ENCODE measurements around the gene MLF2. TPM values are rescaled to one million over a fixed set of nuclear protein-coding genes. Genes with fewer than 3 reads are reported as not detected.
"Not testable (repeated sequence)": the region's sequence is repeated elsewhere in the genome, so short reads cannot be mapped to it uniquely, and the experiment has no call there.

MLF2 gene
- total and polyA plus RNA-seq, 2 donors: 69.5 to 131 TPM

DNA sequence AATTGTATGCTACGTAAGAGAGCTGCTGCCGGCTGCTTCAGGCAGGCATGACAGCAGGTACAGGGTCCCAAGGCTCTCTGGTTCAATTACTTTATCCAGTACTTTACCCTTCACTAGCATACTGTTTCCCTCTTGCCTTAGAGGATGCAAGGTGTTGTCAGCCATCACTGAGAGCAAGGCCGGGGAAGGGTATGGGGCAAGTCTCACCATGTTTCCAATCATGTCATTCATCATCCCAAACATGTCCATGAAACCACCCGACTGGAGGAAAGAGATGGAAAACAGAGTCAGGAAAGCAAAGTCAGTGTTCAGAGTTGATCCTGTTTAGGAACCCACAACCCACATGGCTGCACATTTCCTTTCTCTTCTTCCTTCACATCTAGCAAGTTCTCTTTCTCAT lies 2.4 kb downstream of the MLF2 start:
- DNase-seq (ENCODE audit: low read depth in 6 of 9, low spot score in 9 of 9): no peak
- Histone ChIP-seq H3K27me3 (ENCODE audit: control insufficient read depth in 2 of 2, insufficient read depth in 1 of 2, low read length in 1 of 2) (no peaks in the 10 kb centered on the region), H3K4me1 (ENCODE audit: control insufficient read depth in 2 of 2, insufficient read depth in 2 of 2, low read length in 2 of 2) (peaks cover 9 to 30% of the 10 kb centered on the region in 2 donors), H3K9me3 (ENCODE audit: control insufficient read depth in 2 of 2, insufficient read depth in 1 of 2, low read length in 1 of 2) (no peaks in the 10 kb centered on the region), H3K27ac (ENCODE audit: low read depth in 1 of 2, low read length in 1 of 2) (no peak overlapping the region), H3K4me3 (ENCODE audit: low read length in 2 of 2) (no peak overlapping the region), H3K36me3 (ENCODE audit: control insufficient read depth in 2 of 2, insufficient read depth in 2 of 2, low read length in 1 of 2) (peaks cover 48 to 60% of the 10 kb centered on the region in 2 donors)
- WGBS: 94% methylated on average over 4 of the region's 4 CpGs

GRCh38 chr12:6748761-6749160 lies 4.2 kb downstream of the MLF2 start:
- DNase-seq (ENCODE audit: low read depth in 6 of 9, low spot score in 9 of 9): no peak
- H3K27me3 ChIP-seq (ENCODE audit: control insufficient read depth in 2 of 2, insufficient read depth in 1 of 2, low read length in 1 of 2): no peaks in the 10 kb centered on the region
- no peak overlapping the region for H3K27ac ChIP-seq (ENCODE audit: low read depth in 1 of 2, low read length in 1 of 2)
- no peaks in the 10 kb centered on the region for H3K9me3 ChIP-seq (ENCODE audit: control insufficient read depth in 2 of 2, insufficient read depth in 1 of 2, low read length in 1 of 2)
- peaks cover 48 to 63% of the 10 kb centered on the region in 2 donors for H3K36me3 ChIP-seq (ENCODE audit: control insufficient read depth in 2 of 2, insufficient read depth in 2 of 2, low read length in 1 of 2)
- no peak overlapping the region for H3K4me3 ChIP-seq (ENCODE audit: low read length in 2 of 2)
- WGBS: 98% methylated on average over 28 of the region's 28 CpGs
- H3K4me1 ChIP-seq (ENCODE audit: control insufficient read depth in 2 of 2, insufficient read depth in 2 of 2, low read length in 2 of 2): peaks cover 7 to 35% of the 10 kb centered on the region in 2 donors

DNA sequence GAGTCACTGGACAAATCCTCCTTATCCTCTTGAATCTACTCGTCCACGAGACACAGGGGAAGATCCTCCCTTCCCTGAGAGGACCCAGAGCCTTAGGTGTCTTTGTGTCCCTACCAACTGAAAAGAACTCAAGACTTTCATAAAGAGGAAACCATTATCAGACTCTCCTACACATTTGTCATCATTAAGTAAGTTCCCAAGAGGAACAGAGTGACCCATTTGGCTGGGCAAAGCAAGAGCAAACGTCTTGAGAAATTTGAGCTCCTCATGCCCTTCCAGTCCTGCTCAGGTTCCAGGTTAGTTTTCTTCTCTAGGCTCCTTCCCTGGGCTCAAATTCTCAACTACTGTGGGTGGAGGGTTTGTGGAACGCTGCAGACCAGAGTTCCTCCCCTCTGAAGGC lies 5.7 kb downstream of the MLF2 start:
- Histone ChIP-seq H3K9me3 (ENCODE audit: control insufficient read depth in 2 of 2, insufficient read depth in 1 of 2, low read length in 1 of 2) (no peaks in the 10 kb centered on the region), H3K4me1 (ENCODE audit: control insufficient read depth in 2 of 2, insufficient read depth in 2 of 2, low read length in 2 of 2) (peaks cover 3 to 24% of the 10 kb centered on the region in 2 donors), H3K27ac (ENCODE audit: low read depth in 1 of 2, low read length in 1 of 2) (no peak overlapping the region), H3K27me3 (ENCODE audit: control insufficient read depth in 2 of 2, insufficient read depth in 1 of 2, low read length in 1 of 2) (no peaks in the 10 kb centered on the region), H3K4me3 (ENCODE audit: low read length in 2 of 2) (no peak overlapping the region), H3K36me3 (ENCODE audit: control insufficient read depth in 2 of 2, insufficient read depth in 2 of 2, low read length in 1 of 2) (peaks cover 48 to 63% of the 10 kb centered on the region in 2 donors)
- DNase-seq (ENCODE audit: low read depth in 6 of 9, low spot score in 9 of 9): no peak
- WGBS: 96% methylated on average over 4 of the region's 4 CpGs

DNA sequence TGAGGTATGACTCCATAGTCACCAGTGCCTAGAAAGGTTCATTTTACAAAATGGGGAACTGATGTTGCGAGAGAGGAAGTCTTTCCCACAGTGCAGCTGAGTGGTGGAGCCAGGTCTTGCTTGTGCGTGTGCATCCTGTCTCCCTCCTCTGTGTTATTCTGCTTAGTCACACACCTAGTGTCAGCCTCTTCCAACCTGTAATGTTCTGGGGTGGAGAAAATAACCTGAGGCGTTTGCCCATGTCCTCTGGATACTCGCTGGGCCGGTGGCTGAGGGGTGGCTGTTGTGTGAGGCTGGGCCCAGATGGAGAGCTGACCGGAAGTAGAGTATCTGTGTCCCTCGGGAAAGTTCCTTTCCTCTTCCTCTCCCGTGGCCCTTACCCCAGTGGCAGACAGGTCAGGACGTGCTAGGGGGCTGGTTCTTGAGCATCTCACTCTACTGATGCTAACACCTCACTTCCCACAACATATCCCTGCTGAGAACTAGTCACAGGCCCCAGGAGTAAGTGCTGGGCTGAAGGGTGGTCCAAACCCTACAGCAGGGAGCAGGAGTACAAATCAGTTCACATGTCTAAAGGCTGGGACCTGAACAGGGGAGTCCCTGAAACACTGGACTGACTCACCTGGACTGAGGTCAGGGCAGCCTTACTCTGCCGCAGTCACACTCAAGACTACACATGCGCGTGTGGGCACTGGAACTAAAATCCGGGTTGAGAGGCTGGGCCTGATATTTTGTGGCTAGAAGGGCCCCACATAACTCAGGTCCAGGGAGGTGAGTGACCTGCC lies 7.0 kb downstream of the MLF2 start:
- peak overlapping the region; percentile 52 to 53 for H3K27ac ChIP-seq (ENCODE audit: low read depth in 1 of 2, low read length in 1 of 2)

GRCh38 chr12:6743300-6743699 lies 9.6 kb downstream of the MLF2 start:
- Histone ChIP-seq H3K36me3 (ENCODE audit: control insufficient read depth in 2 of 2, insufficient read depth in 2 of 2, low read length in 1 of 2) (peaks cover 19 to 28% of the 10 kb centered on the region in 2 donors), H3K4me1 (ENCODE audit: control insufficient read depth in 2 of 2, insufficient read depth in 2 of 2, low read length in 2 of 2) (peaks cover 0 to 17% of the 10 kb centered on the region in 2 donors)
- not testable (repeated sequence) for H3K27ac ChIP-seq (ENCODE audit: low read depth in 1 of 2, low read length in 1 of 2); H3K27me3 ChIP-seq (ENCODE audit: control insufficient read depth in 2 of 2, insufficient read depth in 1 of 2, low read length in 1 of 2); DNase-seq (ENCODE audit: low read depth in 6 of 9, low spot score in 9 of 9); H3K9me3 ChIP-seq (ENCODE audit: control insufficient read depth in 2 of 2, insufficient read depth in 1 of 2, low read length in 1 of 2); H3K4me3 ChIP-seq (ENCODE audit: low read length in 2 of 2)
- 86% methylated on average over 7 of the region's 7 CpGs for WGBS

More for the DNA sequence above, 7.0 kb downstream of the MLF2 start:
- Histone ChIP-seq H3K36me3 (ENCODE audit: control insufficient read depth in 2 of 2, insufficient read depth in 2 of 2, low read length in 1 of 2) (peaks cover 42 to 55% of the 10 kb centered on the region in 2 donors), H3K27me3 (ENCODE audit: control insufficient read depth in 2 of 2, insufficient read depth in 1 of 2, low read length in 1 of 2) (no peaks in the 10 kb centered on the region), H3K4me3 (ENCODE audit: low read length in 2 of 2) (no peak overlapping the region), H3K9me3 (ENCODE audit: control insufficient read depth in 2 of 2, insufficient read depth in 1 of 2, low read length in 1 of 2) (no peaks in the 10 kb centered on the region), H3K4me1 (ENCODE audit: control insufficient read depth in 2 of 2, insufficient read depth in 2 of 2, low read length in 2 of 2) (peaks cover 0 to 17% of the 10 kb centered on the region in 2 donors)
- peak in 1 of 9 donors; percentile 66 for DNase-seq (ENCODE audit: low read depth in 6 of 9, low spot score in 9 of 9)
- 43% methylated on average over 13 of the region's 13 CpGs for WGBS

GRCh38 chr12:6742834-6743233 lies 10.1 kb downstream of the MLF2 start:
- H3K4me1 ChIP-seq (ENCODE audit: control insufficient read depth in 2 of 2, insufficient read depth in 2 of 2, low read length in 2 of 2): peaks cover 0 to 17% of the 10 kb centered on the region in 2 donors
- no peak overlapping the region for H3K4me3 ChIP-seq (ENCODE audit: low read length in 2 of 2)
- H3K27ac ChIP-seq (ENCODE audit: low read depth in 1 of 2, low read length in 1 of 2): no peak overlapping the region
- H3K27me3 ChIP-seq (ENCODE audit: control insufficient read depth in 2 of 2, insufficient read depth in 1 of 2, low read length in 1 of 2): no peaks in the 10 kb centered on the region
- DNase-seq (ENCODE audit: low read depth in 6 of 9, low spot score in 9 of 9): no peak
- H3K9me3 ChIP-seq (ENCODE audit: control insufficient read depth in 2 of 2, insufficient read depth in 1 of 2, low read length in 1 of 2): no peaks in the 10 kb centered on the region
- WGBS: 93% methylated on average over 3 of the region's 3 CpGs
- H3K36me3 ChIP-seq (ENCODE audit: control insufficient read depth in 2 of 2, insufficient read depth in 2 of 2, low read length in 1 of 2): peaks cover 14 to 24% of the 10 kb centered on the region in 2 donors

- H3K27me3 ChIP-seq (ENCODE audit: control insufficient read depth in 2 of 2, insufficient read depth in 1 of 2, low read length in 1 of 2); H3K27ac ChIP-seq (ENCODE audit: low read depth in 1 of 2, low read length in 1 of 2); H3K9me3 ChIP-seq (ENCODE audit: control insufficient read depth in 2 of 2, insufficient read depth in 1 of 2, low read length in 1 of 2); H3K4me3 ChIP-seq (ENCODE audit: low read length in 2 of 2); DNase-seq (ENCODE audit: low read depth in 6 of 9, low spot score in 9 of 9): not testable (repeated sequence)
- H3K36me3 ChIP-seq (ENCODE audit: control insufficient read depth in 2 of 2, insufficient read depth in 2 of 2, low read length in 1 of 2): peaks cover 7 to 16% of the 10 kb centered on the region in 2 donors
- H3K4me1 ChIP-seq (ENCODE audit: control insufficient read depth in 2 of 2, insufficient read depth in 2 of 2, low read length in 2 of 2): peaks cover 0 to 17% of the 10 kb centered on the region in 2 donors
- WGBS: 92% methylated on average over 12 of the region's 12 CpGs
Measured at GRCh38 chr12:6742080-6742479, 10.9 kb downstream of the MLF2 start.

DNA sequence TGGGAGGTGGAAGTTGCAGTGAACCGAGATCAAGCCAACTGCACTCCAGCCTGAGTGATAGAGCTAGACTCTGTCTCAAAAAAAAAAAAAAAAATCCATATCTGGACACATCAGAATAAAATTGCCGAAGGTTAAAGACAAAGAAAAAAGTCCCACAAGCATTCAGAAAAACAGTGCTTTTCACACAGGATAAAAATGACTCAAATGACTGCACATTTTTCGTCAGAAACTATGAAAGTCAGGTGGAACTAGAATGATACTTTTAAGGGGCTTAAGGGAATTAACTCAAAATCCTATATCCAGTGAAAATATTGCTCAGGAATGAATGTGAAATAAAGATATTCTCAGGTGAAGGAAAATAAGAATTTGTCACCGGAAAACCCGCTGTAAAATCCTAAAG lies 16.2 kb downstream of the MLF2 start:
- no peaks in the 10 kb centered on the region for H3K27me3 ChIP-seq (ENCODE audit: control insufficient read depth in 2 of 2, insufficient read depth in 1 of 2, low read length in 1 of 2)
- H3K9me3 ChIP-seq (ENCODE audit: control insufficient read depth in 2 of 2, insufficient read depth in 1 of 2, low read length in 1 of 2): no peaks in the 10 kb centered on the region
- WGBS: 98% methylated on average over 5 of the region's 5 CpGs
- no peak overlapping the region for H3K27ac ChIP-seq (ENCODE audit: low read depth in 1 of 2, low read length in 1 of 2)
- H3K4me3 ChIP-seq (ENCODE audit: low read length in 2 of 2): no peak overlapping the region
- H3K36me3 ChIP-seq (ENCODE audit: control insufficient read depth in 2 of 2, insufficient read depth in 2 of 2, low read length in 1 of 2): peaks cover 8 to 11% of the 10 kb centered on the region in 2 donors
- no peaks in the 10 kb centered on the region for H3K4me1 ChIP-seq (ENCODE audit: control insufficient read depth in 2 of 2, insufficient read depth in 2 of 2, low read length in 2 of 2)
- DNase-seq (ENCODE audit: low read depth in 6 of 9, low spot score in 9 of 9): no peak

GRCh38 chr12:6735448-6736191 lies 17.3 kb downstream of the MLF2 start:
- H3K4me1 ChIP-seq (ENCODE audit: control insufficient read depth in 2 of 2, insufficient read depth in 2 of 2, low read length in 2 of 2): no peaks in the 10 kb centered on the region
- no peaks in the 10 kb centered on the region for H3K27me3 ChIP-seq (ENCODE audit: control insufficient read depth in 2 of 2, insufficient read depth in 1 of 2, low read length in 1 of 2)
- no peak overlapping the region for H3K27ac ChIP-seq (ENCODE audit: low read depth in 1 of 2, low read length in 1 of 2)
- WGBS: 61% methylated on average over 8 of the region's 8 CpGs
- peaks cover 17 to 21% of the 10 kb centered on the region in 2 donors for H3K36me3 ChIP-seq (ENCODE audit: control insufficient read depth in 2 of 2, insufficient read depth in 2 of 2, low read length in 1 of 2)
- no peaks in the 10 kb centered on the region for H3K9me3 ChIP-seq (ENCODE audit: control insufficient read depth in 2 of 2, insufficient read depth in 1 of 2, low read length in 1 of 2)
- no peak overlapping the region for H3K4me3 ChIP-seq (ENCODE audit: low read length in 2 of 2)
- peak in 1 of 9 donors; percentile 37 for DNase-seq (ENCODE audit: low read depth in 6 of 9, low spot score in 9 of 9)

All from thymus (tissue), 11 donors.